HG03025 (cell line): ENCODE data around the gene UBE2D2.
"Not testable (repeated sequence)": the region's sequence is repeated elsewhere in the genome, so short reads cannot be mapped to it uniquely, and the experiment has no call there.

ENCODE experiments used
- ATAC-seq: cut with Tn5 transposase; IDR thresholded peaks from one replicate; pipeline ENCODE4 v1.9.1; 2021; ENCODE audit warnings: mild to moderate bottlenecking, moderate library complexity; ENCODE audit not compliant: unreplicated experiment, low FRiP score

UBE2D2 gene

DNA sequence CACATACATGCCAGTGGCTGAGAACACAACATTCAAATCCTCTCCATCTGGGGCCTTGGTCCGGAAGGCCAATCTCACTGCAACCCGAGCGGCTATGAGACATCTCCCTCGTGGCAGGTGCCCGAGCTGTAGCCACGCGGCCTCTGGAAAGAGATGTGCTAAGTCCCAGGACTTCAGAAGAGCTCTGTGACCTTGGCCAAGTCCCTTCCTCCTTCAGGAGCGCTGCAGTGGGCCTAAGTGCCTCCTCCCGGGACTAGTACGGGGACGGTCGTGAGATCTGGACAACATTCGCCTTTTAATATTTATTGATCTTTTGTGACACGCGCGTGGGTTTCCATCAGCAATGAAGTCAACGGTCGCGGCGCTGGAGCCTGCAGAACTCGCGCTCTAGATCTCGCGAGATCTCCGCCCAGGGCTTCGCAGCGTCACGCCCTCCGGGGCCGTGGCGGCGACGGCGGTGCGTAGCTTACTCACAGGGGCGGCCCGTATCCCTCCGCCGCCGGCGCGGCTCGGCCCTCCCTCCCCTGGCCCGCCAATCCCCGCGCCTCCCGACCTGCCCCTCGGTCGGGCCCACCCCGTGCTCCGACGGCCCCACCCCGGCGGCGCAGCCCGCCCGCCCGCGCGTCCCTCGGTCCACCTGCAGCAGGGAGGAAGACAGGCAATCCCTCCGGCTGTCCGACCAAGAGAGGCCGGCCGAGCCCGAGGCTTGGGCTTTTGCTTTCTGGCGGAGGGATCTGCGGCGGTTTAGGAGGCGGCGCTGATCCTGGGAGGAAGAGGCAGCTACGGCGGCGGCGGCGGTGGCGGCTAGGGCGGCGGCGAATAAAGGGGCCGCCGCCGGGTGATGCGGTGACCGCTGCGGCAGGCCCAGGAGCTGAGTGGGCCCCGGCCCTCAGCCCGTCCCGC is at the start of gene UBE2D2:
TSS of gene UBE2D2 (plus strand) at position 588 of the 903 bp plus-strand sequence. CDS start 453 bp downstream, outside the sequence.
- ATAC-seq: peak; percentile 65

DNA sequence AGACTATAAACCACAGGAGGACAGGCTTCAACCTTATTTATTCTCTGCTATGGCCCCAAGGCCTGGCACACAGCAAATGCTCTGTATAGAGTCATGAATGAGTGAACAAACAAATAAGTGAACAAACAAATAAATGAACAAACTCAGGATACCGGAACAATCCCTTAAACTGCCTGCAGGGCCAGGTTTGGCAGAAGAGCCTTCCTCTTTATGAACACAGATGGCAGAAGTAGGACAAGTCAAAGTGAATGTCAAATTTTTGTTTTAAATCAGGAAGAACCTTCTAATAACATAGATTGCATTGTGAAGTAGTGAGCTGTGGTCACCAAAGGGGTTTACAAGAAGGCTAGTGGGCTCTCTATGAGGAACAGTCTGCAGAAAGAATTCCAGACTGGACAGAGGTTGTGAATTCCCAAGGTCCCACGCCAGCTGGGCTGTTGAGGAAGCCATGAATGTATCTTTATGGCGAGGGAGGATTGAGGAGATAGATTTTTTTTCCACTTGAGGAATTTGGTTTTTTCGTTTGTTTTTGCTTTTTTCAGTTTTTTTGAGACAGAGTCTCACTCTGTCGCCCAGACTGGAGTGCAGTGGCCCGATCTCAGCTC is 48.3 kb upstream of the UBE2D2 start:
- no peak for ATAC-seq

DNA sequence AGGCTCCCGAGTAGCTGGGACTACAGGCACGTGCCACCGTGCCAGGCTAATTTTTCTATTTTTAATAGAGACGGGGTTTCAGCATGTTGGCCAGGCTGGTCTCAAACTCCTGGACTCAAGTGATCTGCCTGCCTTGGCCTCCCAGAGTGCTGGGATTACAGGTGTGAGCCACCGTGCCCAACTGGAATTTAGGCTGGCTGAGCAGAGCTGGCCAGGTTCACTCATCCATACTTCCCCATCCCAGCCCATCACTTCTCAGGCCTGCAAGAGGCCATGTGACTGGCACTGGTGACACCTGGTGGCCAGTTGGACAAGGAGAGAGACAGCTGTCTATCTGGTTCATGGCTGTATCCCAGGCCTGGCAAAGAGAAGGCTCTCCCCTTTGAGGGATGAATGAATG is 47.7 kb upstream of the UBE2D2 start:
- ATAC-seq: not testable (repeated sequence)

DNA sequence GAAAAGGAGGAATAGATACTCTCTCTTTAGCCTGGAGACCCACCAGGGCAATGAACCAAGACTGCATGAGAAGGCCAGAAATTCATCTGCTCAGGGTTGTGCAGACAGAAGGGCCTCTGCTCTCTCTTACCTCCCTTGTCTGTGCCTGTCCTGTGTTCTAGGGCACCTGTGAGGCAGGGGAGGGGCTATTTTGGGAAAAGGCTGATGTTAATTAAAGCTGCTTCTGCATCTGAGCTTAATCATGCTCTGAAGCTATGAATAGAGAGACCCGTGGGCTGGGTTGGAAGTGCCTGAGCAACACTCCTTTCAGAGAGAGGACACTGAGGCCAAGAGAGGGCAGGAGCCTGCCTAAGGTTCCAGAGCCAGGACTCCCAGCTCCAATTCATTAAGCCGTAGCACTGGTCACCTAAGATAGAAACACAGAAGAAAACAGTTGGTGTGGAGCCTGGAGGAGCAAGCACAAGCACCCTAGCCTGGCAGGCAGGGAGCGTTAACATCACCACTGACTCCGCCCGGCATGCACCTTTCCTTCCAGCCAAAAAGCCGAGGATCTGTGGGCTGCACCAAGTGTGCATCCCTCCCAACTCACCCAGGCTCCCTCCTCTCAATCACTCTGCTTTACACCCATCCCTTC is 47.2 kb upstream of the UBE2D2 start:
- ATAC-seq: no peak

DNA sequence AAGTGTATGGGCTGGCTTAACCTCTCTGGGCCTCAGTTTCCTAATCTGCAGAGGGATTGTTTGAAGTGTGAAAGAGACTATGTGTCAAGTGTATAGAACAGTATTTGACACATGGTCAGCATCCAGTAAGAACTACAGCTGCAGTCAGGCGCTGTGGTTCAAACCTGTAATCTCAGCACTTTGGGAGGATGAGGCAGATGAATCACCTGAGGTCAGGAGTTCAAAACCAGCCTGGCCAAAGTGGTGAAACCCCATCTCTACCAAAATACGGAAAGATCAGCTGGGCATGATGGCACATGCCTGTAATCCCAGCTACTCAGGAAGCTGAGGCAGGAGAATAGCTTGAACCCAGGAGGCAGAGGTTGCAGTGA is 46.7 kb upstream of the UBE2D2 start:
- no peak for ATAC-seq

DNA sequence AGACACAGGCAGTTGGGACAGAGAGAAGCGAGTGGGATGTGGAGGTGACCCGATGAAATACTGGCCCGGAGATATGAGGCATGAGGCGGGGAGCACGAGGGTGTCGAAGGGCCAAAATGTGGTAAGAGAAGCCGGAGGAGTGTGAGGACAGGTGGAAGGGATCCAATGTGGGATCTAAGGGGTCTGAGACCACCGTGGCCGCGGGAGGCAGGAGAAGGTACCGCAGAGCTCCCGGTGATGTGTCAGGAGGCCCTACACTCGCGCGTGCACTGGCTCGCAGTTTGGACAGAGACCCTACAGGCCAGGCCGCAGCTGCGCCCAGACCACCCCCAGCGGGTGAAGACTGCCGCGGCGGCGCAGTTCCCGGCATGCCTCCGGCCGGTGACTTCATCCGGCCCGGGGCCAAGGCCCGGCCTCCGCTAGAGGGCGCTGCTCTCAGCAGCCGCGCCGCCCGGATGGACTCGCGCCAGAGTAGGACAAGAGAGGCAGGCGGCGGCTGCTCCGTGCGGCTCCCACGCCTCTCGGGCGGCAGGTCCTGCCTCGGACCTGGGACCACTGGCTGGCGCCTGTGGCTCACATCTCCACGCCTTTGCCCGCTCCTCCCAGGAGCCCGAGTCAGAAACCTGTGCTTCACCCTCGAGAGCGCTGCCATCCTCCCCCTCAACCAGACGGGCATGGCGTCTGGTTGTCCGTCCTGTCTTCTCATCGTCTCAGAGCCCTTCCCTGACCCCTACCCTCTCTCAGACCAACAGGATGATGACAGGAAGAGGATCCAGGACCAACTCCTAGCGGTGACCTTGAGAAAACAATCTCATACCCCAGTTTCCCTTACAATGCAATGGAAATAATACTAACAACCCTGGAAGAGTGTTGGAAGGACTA is 43.2 kb upstream of the UBE2D2 start:
- ATAC-seq: peak; percentile 77

DNA sequence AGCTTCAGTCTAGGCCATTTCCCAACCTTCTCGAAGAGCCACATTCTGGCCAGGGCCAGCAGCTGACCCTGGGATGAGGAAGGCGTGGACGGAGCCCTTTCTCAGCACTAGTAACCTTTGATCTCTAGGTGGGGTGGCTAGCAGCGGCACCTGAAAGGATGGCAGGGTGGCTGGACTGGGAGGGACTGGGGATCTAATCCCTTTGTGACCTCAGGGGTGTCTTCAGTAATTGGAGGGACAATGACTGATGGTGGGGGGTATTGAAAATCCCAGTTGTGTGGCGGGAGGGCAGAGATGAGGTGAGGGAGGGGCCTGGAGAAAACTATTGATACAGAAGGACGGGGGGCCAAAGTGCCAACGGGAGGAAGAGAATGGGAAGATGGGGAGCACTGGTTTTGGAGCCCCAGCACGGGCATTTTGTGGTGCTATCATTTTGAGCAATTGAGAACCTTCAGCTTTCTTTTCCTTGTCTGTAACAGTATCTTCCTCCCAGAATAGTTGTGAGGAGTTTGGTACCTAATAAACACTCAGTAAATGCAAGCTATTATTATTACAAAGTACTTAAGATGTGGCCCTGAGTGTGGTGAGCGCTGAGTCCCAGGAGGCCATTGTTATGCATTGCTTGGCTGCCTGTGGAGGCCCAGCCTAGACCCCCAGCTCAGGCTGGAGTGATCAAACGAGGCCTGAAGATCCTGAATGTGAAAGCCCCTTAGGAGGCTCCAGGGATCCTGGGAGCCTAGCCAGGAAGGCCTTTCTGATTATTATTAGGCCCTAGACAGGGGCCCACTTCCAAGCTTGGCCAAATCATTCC is 37.3 kb upstream of the UBE2D2 start:
- no peak for ATAC-seq

DNA sequence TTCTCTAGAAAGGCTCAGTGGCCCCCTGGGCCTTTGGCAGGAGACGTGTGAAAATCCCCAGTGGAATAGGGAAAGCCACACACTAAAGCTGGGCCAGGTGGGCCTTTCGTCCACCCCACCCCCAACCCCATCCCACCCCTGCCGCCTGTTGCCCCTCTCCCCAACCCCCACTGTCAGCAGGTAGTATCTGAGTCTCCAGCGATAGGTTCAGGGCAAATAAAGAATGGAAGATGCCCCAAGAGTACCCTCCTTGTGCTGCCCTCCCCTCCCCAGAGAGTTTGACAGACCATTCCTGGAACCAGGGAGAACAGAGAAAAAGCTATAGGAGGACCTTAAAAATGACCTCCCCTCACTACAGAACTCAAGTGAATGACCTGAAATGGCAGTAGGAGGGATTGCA is 36.7 kb upstream of the UBE2D2 start:
- ATAC-seq: no peak

DNA sequence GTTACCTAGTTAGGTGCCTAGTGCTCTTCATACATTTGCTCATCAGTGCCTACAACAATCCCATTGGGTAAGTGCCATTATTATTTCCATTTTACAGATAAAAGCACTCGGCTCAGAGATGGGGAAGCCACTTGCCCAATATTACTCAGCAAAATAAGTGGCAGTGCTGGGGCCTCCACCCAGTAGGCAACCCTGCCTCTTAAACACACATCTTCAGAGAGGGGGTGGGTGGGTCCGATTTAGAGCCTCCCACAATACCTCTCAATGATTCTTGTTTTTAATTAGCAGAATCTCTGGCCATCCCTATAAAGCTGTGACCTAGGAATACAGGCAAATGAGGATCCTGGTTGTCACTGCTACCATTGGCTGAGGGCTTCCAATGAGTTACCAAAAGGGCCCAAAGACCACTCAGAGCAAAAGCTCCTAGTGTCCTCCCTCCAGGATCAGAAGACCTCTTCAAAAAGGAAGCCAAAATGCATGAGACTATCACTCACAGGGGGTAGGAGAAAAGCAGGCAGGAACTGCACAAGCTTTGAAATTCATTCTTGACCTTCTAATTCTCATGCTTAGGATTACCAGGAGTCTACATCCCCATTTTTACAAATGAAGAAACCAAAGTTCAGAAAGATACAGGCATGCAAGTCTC is 36.1 kb upstream of the UBE2D2 start:
- no peak for ATAC-seq

DNA sequence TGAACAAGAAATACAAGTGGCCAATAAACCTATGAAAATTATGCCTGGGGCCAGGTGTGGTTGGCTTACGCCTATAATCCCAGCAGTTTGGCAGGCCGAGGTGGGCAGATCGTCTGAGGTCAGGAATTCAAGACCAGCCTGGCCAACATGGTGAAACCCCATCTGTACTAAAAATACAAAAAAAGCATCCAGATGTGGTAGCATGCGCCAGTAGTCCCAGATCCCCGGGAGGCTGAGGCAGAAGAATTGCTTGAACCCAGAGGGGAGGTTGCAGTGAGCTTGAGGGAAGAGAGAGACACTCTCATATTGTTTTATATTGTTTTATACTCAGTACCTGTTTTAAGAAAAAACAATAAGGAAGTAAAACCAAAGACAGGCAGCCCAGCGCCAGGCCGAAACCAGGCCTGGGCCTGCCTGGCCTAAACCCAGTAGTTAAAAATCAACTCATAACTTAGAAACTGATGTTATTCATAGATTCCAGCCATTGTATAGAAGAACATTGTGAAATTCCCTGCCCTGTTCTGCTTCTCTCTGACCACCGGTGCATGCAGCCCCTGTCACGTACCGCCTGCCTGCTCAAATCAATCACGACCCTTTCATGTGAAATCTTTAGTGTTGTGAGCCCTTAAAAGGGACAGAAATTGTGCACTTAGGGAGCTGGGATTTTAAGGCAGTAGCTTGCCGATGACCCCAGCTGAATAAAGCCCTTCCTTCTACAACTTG is 35.4 kb upstream of the UBE2D2 start:
- not testable (repeated sequence) for ATAC-seq

DNA sequence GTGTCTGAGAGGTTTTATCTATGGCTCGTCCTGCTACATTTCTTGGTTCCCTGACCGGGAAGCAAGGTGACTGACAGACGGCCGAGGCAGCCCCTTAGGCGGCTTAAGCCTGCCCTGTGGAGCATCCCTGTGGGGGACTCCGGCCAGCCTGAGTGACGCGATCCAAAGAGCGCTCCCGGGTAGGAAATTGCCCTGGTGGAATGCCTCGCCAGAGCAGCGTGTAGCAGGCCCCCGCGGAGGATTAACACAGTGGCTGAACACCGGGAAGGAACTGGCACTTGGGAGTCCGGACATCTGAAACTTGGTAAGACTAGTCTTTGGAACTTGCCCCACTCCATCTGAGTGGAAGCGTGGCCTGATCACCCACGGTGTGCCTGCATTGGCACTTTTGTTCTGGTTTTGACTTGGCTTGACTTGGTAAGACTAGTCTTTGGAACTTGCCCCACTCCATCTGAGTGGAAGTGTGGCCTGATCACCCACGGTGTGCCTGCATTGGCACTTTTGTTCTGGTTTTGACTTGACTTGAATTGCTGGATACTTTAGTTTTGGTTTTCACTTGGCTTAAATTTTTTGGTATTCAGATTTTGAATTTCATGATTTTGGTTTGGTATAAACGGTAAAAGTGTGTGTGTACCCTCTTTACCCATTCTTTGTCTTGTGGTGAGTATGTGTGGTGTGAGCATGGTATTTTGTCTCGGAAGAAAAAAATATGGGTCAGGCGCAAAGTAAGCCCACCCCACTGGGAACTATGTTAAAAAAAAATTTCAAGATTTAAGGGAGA is 34.6 kb upstream of the UBE2D2 start:
- not testable (repeated sequence) for ATAC-seq

DNA sequence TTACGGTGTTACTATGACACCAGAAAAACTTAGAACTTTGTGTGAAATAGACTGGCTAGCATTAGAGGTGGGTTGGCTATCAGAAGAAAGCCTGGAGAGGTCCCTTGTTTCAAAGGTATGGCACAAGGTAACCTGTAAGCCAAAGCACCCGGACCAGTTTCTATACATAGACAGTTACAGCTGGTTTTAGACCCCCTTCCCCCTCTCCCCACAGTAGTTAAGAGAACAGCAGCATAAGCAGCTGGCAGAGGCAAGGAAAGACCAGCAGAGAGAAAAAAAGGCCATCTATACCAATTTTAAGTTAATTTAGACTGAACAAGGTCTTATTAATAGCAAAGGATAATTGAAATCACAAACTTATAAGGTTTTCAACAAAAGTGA is 34.1 kb upstream of the UBE2D2 start:
- not testable (repeated sequence) for ATAC-seq

DNA sequence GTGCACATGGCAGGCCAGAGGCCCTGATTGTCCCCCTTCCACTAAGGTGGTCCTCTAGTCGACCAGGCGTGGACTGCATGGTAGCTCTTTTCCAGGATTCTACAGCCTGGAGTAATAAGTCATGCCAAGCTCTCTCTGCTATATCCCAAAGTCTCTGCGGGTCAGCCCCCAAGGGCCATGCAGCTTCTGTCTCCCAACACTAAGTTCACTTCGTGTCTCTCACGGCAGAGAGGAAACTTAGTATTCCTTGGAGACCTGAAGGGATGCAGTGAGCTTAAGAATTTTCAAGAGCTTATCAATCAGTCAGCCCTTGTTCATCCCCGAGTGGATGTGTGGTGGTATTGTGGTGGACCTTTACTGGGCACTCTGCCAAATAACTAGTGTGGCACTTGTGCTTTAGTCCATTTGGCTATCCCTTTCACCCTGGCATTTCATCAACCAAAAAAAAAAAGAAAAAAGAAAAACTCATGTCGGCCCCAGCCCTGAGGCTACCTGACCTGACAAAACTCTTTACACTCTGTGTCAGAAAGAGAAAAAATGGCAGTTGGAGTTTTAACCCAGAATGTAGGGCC is 33.2 kb upstream of the UBE2D2 start:
- not testable (repeated sequence) for ATAC-seq

DNA sequence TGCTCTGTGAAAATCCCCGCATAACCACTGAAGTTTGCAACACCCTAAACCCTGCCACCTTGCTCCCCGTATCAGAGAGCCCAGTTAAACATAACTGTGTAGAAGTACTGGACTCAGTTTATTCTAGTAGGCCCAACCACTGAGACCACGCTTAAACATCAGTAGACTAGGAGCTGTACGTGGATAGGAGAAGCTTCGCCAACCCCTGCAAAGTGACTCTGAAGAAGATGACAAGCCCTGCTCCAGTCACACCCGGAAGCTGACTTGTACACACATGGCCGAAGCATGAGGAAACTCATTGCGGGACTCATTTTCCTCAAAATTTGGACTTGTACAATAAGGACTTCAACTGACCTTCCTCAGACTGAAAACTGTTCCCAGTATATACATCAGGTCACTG is 32.4 kb upstream of the UBE2D2 start:
- not testable (repeated sequence) for ATAC-seq

DNA sequence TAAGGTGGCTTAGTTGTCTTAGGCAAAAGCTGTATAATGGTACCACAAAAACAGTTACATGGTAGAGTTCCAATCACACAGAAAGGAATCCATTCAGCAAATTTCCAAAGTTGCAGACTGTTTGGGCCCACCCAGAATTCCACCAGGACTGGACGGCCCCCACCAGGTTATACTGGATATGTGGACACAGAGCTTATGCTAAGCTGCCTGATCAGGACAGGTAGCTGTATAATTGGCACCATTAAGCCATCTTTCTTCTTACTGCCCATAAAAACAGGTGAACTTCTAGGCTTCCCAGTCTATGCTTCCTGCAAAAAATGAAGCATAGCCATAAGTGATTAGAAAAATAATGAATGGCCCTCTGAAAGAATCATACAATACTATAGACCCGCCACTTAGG is 31.1 kb upstream of the UBE2D2 start:
- ATAC-seq: not testable (repeated sequence)

DNA sequence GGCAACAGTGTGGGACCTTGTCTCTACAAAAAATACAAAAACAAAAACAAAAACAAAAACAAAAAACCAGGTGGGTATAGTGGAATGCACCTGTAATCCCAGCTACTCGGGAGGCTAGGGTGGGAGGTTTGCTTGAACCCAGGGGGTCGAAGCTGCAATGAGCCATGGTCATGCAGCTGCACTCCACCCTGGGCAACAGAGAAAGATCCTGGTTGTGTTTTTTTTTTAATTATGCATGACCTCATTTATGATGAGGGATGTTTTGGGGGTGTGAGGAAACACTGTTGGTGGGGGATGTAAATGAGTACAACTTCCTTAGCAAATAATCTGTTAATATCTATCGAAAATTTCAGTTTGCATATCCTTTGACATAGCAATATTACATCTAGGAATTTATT is 29.4 kb upstream of the UBE2D2 start:
- no peak for ATAC-seq

DNA sequence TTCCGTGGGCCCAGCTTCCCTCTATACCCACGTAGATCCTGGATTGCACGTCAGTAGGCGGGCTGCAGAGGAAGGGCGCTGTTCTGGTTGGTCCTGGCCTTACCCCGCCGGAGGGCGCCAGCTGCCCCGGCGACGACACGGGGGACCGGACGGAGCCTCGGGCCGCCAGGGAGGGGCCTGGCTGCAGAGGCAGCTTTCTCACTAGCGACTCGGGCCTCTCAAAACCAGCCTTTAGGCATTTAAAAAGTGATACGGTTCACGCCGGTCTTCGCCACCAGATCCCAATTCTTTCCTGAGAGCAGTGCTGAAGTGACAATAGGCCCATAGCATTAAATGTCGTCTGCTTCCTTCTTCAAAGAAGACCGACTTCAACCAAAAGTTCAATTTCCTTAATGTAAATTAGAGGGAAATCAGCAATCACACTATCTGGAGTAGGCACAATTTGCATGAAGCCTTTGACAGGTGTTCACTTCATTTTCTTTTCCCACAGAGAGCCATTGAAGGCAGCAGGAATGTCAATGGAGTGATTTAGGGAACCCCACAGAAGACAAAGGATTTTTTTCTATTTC is 17.6 kb upstream of the UBE2D2 start:
- peak; percentile 91 for ATAC-seq
